HG02678 (cell line): ENCODE measurements around the gene CA9.
A peak's percentile ranks its signal among the peaks of the same experiment; 100 is the strongest.
"Not testable (repeated sequence)": the region's sequence is repeated elsewhere in the genome, so short reads cannot be mapped to it uniquely, and the experiment has no call there.

ENCODE experiments used
- ATAC-seq: cut with Tn5 transposase; IDR thresholded peaks from one replicate; pipeline ENCODE4 v1.9.1; 2021; ENCODE audit warnings: mild to moderate bottlenecking, moderate library complexity; ENCODE audit not compliant: unreplicated experiment

CA9 gene

DNA sequence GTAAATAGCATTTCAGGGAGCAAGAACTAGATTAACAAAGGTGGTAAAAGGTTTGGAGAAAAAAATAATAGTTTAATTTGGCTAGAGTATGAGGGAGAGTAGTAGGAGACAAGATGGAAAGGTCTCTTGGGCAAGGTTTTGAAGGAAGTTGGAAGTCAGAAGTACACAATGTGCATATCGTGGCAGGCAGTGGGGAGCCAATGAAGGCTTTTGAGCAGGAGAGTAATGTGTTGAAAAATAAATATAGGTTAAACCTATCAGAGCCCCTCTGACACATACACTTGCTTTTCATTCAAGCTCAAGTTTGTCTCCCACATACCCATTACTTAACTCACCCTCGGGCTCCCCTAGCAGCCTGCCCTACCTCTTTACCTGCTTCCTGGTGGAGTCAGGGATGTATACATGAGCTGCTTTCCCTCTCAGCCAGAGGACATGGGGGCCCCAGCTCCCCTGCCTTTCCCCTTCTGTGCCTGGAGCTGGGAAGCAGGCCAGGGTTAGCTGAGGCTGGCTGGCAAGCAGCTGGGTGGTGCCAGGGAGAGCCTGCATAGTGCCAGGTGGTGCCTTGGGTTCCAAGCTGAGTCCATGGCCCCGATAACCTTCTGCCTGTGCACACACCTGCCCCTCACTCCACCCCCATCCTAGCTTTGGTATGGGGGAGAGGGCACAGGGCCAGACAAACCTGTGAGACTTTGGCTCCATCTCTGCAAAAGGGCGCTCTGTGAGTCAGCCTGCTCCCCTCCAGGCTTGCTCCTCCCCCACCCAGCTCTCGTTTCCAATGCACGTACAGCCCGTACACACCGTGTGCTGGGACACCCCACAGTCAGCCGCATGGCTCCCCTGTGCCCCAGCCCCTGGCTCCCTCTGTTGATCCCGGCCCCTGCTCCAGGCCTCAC lies at the start of gene CA9:
Gene CA9, plus strand, starts transcription at position 797 of the 893 bp plus-strand sequence. Its CDS starts 32 bp downstream, at position 829.
- no peak for ATAC-seq

DNA sequence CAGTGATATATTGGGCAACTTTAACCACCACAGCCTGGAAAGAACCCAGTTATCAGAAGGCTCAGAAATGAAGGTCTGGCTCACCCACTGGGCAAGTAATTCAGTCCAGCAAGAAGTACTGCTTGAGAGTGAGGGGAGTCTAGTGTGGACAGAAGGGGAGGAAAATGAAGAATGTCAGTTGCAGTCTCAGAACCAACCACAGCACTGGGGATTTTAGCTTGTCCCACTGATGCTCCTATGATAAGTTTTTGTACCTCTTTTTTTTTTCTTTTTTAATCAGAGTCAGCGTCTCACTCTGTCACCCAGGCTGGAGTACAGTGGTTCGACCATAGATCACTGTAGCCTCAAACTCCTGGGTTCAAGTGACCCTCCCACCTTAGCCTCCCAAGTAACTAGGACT lies 46.2 kb upstream of the CA9 start:
- no peak for ATAC-seq

DNA sequence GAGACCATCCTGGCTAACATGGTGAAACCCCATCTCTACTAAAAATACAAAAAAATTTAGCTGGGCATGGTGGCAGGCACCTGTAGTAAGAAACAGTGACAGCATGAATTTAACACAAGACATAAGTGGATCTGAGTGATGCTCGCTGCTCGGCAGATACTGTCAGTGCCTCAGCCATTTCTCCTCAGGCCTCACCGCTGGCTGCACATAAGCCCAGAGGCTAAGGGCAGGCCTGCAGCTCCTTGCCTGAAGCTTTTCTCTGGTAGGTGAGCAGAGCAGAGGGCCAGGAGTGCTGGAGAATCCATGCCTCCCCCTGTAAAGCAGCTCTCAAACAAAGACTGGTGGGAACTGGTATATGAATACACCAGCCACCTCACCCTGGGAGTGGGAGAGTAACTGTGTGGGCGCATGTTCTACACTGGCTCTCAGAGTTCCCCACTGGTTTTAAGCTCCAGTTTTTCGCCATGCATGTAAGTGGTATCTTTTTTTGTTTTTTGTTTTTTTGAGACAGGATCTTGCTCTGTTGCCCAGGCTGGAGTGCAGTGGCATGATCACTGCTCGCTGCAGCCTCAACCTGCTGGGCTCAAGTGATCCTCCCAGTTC lies 45.2 kb upstream of the CA9 start:
- no peak for ATAC-seq

DNA sequence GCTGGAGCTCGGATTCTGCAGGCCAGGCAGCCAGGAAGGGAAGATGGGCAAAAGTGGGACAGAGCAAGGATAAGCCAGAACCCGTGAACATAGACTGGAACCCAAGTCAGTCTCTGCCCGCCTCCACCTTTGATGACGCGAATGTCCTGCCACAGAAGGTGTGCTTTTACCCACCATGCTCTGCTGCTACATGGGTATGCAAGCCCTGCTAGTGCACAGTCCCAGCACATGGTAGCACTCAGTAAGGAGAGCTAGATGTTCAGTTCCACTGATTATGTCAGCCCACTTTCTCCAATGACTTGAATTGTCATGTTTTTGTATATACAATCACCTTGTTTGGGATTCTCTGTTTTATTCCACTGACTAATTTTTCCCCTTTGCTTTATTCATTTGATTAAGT lies 44.1 kb upstream of the CA9 start:
- ATAC-seq = no peak

DNA sequence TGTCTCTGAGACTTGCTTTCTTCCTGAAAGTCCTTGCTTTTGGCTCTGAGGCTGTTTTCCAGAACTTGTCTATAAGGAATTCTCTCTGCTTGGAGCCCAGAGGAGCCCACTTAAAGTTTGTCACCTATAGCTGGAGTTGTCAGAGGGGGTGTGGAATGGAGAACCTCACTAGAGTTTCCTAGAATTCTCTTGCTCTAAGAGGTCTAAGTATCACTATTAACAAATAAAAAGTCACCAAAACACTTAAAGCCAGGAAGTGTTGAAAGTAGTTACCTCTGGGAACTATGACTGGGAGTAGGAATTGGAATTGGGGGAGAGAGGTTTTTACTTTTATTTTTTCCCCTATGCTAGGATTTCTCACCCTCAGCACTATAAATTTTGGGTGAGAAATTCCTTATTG lies 38.0 kb upstream of the CA9 start:
- no peak for ATAC-seq

DNA sequence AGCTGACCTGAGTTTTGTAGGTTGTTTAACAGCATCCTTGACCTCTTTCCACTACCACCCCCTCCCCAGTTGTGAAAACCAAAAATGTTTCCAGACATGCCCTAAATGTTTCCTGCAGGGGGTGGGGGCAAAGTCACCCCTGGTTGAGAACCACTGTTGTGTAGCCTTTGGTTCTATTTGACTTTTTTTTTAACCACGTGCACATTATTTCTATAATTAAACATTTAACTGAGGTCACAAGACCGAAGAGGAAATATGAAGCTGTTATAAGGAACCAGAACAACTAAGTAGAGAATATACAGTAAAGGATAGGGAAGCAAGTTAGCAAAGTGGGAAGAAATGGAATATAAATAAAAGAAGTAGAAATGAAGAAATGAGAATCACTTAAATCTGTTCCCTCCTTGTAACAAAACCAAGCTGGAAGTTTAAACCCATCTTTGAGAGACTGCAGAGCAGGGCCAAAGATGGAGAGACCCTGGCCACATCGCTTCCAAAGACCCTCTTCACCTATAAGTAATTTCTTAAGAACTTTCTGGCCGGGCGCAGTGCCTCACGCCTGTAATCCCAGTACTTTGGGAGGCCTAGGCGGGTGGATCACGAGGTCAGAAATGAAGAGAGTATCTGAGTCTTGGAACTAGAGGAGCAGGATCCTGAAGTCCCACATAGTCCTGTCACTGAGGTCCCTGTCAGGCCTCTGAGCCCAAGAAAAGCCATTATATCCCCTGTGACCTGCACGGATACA lies 37.4 kb upstream of the CA9 start:
- ATAC-seq = no peak

DNA sequence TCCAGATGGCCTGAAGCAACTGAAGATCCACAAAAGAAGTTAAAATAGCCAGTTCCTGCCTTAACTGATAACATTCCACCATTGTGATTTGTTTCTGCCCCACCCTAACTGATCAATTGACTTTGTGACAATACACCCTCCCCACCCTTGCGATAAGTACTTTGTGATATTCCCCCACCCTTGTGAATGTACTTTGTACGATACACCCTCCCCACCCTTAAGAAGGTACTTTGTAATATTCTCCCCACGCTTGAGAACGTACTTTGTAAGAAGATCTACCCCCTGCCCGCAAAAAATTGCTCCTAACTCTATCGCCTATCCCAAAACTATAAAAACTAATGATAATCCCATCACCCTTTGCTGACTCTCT lies 36.9 kb upstream of the CA9 start:
- ATAC-seq = not testable (repeated sequence)

DNA sequence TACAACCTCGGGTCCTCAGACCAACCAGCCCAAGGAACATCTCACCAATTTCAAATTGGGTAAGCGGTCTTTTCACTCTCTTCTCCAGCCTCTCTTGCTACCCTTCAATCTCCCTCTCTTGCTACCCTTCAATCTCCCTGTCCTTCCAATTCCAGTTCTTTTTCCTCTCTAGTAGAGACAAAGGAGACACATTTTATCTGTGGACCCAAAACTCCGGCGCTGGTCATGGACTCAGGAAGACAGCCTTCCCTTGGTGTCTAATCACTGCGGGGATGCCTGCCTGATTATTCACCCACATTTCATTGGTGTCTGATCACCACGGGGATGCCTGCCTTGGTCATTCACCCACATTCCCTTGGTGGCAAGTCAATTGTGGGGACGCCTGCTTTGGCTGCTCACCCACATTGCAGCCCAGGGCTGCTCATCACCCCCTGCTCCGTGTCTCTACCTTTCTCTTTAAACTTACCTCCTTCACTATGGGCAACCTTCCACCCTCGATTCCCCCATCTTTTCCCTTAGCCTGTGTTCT lies 36.2 kb upstream of the CA9 start:
- not testable (repeated sequence) for ATAC-seq

DNA sequence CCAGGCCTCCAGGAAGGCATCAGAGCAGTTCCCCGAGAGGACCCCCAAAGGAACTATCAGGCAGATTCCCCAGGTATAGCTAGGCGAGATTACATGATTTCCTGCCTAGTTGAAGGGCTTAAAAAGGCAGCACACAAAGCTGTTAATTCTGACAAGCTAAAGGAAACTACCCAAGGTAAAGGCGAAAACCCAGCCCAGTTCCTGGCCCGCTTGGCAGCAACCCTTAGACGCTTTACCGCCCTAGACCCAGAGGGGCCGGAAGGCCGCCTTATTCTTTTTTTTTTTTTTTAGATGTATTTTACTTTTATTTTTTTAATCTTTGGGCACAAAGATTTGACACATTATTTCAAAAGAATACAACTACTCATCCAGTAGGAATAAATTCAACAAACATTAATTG lies 35.0 kb upstream of the CA9 start:
- not testable (repeated sequence) for ATAC-seq

DNA sequence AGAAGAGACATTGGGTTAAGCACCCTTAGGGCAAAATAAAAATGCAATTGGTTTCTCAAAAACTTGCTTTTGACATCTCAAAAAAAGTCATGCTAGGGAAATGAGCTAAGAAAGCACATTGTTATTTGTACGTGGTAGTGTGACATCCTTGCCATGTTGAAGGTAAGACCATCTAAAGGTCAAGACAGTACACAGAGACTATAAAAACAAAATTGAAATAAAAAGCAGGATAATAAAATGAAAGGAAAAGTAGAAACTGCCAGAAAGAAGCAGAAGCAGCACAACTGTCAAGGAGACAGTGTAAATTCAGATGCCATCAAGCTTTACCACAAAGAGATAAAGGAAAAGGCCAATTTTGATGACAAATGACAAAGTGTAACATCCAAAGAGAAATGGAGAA lies 34.5 kb upstream of the CA9 start:
- ATAC-seq = not testable (repeated sequence)

DNA sequence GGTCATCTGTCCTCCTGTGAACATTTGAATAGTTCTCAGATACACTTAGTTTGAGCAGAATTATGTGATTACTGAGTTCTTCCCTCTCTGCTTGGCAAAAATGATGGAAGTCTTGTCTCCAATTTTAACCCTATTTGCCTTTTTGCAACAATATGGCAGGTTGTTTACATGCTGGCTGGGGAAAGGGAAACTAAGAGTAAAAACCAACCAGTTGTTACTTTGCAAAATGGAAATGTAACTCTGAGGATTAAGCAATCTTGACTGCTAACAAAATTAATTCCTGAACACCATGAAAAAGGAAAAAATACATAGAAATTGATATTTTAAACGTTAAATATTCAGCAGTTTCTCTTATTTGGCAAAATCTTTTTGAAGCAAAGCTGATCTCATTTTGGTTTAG lies 34.1 kb upstream of the CA9 start:
- no peak for ATAC-seq

DNA sequence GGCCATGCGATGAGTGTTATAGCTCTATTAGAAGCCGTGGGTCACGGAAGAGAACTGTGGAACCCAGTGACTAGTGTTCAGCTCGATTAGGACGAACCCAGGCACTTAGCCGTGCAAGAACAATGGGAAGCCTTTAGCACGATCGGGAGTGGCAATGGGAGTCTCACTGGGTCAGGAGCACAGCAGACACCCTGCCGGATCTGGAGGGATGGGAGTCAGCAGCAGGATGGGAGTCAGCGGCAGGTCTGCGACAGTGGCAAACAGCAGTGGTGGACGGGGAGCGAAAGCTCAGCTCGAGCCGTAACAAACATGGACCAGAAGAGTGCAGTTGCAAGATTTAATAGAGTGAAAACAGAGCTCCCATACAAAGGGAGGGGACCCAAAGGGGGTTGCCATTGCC lies 33.3 kb upstream of the CA9 start:
- ATAC-seq = not testable (repeated sequence)

DNA sequence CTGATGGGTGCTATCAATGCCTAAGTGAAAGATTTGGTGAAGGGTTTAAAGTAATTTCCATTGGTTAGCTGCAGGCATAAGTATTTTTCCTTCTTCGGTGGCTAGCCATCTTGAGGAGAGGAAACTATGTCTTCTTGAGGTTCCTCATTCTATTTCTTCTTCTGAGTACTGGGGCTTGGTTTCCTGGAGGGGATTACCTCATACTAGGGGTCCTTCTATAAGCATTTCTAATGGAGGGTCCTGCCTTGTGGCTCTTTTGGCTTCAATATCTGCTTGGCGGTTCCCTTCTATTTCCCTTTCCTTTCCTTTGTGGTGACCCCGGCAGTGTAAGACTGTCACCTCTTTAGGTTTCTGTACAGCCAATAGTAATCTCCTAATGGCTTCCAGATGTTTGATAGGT lies 32.2 kb upstream of the CA9 start:
- not testable (repeated sequence) for ATAC-seq

DNA sequence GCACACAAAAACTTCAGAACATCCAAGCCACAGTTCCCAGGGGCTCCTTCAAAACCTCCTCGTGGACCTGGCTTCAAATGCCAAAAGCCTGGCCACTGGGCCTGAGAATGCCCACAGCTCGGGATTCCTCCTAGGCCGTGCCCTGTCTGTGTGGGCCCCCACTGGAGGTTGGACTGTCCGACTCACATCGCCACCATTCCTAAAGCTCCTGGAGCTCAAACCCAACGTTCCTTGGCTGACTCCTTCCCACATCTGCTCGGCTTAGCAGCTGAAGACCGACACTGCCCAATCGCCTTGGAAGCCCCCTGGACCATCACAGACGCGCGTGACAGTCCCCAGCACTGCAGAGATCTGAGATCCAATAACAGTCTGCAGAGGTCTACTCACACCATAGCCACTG lies 30.7 kb upstream of the CA9 start:
- ATAC-seq = no peak

DNA sequence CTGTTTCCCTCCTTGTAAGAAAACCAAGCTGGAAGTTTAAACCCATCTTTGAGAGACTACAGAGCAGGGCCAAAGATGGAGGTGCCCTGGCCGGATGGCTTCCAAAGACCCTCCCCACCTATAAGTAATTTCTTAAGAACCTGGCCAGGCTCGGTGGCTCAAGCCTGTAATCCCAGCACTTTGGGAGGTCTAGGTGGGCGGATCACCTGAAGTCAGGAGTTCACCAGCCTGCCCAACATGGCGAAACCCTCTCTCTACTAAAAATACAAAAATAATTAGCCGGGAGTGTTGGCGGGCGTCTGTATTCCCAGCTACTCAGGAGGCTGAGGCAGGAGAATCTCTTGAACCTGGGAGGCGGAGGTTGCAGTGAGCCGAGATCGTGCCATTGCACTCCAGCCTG lies 28.0 kb upstream of the CA9 start:
- ATAC-seq = not testable (repeated sequence)

DNA sequence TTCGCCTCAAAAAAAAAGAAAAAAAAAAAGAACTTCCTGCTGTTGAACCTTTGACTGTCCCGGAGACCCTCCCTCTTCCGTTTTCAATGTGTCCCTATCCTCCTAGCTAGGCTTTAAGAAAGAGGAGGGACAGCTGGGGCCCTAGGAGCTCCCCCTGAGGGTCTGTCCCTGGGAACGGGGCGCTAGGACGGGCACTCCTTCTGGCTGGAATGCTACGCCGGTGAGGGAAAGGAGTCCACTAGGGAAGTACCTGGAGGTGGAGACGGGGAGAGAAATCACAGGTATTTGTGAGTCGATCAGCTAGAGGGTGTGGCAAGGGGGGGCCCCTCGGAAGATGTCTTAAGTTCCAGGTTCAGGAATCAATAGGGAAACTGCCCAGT lies 27.6 kb upstream of the CA9 start:
- ATAC-seq = no peak

DNA sequence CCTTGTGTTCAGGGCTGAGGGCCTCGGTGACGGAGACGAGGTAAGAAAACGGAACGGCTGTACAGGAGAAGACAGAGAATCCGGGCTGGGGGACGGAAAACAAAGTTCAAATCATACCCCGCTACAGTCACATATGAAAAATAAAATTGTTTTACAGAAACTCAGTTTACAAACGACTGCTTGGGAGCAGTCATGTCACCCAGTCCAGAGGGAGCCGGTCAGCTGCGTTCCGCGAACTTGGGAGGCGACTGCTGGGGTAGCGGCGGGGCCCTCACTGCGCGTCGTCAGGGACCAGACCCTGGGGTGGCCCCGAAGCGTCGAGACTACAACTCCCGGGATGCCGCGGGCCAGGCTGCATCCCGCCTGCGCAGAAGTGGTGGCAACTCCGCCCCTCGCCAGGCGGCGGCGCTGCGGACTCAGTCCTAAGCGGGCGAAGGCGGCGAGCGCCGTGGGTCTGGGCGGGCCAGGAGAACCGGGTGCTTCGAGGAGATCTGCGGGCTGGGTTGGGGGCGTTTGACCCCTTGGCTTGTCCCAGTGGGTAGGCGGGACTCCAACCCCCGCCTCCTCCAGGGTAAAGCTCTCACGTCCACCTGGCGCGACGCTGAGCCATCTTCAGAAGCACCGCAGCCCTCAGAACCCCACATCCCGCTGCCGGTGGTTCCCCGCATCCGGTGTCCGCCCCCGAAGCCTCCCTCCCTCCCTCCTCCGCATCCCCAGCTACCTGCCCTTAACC lies 27.0 kb upstream of the CA9 start:
- peak; percentile 86 for ATAC-seq

DNA sequence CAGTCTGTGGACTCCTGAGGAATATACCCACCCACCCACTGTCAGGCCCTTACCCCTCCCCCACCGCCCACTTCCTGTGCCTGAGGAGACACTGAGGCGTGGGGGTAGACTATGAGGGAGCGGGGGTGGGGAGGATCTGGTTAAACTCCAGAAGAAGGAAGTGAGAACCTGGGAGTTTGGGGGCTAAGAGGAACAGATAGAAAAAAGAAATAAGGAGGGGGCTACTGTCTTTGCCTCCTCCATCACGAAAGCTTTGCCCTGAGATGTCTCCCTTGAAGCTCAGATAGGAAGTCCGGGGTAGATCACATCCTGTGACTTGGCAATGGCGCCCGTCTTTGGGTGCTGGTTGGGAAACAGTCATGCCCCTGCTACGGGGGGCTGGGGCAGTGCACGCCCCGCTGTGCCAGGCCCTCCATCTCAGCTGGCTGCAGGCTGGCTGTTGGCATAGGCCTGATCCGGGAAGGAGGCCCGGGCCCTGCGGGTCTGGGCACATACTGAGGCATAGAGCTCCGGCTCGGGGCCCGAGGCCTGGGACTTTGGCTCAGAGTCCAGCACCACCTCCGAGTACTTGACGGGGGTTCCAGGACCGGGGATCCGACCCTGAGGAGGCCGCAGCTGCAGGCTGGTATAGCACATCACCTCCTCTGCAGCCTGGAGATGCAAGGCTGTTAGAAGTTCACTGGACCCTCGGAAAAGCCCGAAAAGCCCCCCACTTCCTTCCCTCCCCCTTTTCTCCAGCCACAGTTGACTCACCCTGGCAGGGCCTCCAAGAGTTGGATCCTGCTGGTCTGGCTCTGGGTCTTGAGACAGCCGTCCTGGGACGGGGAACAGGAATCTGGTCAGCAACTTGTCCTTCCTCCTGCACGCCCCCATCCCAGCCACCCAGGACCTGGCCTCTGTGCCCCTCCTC lies 24.0 kb upstream of the CA9 start:
- ATAC-seq = no peak

DNA sequence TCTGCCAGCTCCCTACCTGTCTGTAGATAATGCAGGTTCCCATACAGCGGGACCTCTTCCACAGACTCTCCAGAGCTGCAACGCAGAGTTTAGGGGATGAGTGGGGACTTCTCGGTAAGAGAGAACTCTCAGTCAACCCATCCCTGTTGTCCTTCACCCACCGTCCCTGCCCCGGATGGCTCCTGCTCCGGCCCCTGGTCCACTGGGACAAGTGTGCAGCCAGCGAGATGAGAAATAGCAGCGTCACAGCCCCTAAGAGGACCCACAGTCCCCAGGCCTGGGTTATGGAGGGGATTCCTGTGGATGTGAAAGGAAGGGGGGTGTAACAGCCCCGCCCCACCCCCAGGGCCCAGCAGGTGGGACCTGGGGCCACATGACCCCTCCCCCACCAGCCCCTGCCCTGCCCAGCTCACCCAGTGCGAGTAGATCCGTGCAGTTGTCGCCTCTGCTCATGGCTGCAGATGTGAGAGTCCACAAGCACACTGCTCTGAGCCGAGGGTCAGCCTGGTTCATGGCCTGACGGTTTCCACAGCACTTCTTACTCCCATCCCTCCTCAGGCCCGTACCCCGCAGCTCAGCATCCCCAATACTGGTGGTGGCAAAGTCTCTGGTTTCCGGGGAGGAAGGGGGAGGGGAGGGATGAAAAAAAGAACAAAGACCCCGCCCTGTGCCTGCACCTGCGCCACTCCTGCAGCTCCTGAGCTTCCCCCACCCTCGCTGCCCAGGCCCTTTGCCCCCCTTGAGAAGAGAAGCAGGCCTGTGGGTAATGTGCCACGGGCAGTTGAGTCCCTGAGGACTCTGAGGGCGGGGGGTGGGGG lies 23.2 kb upstream of the CA9 start, which contains the start of gene SIT1:
Gene SIT1, minus strand, starts transcription at position 591 of the 818 bp plus-strand sequence. Its CDS starts 78 bp downstream, at position 513.
- ATAC-seq = no peak
